HG03442 (cell line): ENCODE results near the gene CDK10.
A peak's percentile ranks its signal among the peaks of the same experiment; 100 is the strongest.

ENCODE experiments used
- ATAC-seq: cut with Tn5 transposase; IDR thresholded peaks from one replicate; pipeline ENCODE4 v1.9.1; 2021; ENCODE audit warnings: mild to moderate bottlenecking, moderate library complexity; ENCODE audit not compliant: unreplicated experiment

The CDK10 gene

GRCh38 chr16:89710709-89711564 lies 24.4 kb downstream of the CDK10 start:
- no peak for ATAC-seq

DNA sequence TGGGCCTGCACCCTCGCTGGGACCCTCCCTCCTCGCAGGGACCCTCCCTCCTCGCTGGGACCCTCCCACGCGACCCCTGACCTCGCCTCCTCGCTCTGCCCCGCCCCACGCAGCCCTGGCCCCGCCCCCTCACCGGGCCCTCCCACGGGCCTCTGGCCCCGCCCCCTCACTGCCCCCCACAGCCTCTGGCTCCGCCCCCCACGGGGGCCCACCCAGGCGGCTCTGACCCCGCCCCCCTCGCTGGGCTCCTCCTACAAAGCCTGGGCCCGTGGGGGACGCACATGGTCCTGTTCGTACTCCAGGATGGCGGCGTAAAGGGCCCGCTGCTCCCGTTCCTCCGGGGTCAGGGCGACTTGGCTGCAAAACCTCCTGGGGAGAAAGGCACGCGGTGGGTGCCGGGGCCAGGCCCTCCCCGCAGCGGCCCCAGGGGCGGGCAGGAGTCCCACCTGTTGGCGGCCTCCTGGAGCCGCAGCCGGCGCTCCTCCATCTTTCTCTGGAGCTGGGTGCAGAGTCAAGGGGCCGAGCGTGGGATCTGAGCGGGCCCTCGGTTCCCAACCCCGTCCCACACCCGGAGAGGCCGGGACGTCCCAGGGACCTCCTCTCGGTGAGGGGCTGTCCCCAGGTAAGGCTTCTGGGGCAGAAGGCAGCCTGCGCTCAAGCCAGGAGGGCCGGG lies 25.2 kb downstream of the CDK10 start:
- ATAC-seq = peak; percentile 54

DNA sequence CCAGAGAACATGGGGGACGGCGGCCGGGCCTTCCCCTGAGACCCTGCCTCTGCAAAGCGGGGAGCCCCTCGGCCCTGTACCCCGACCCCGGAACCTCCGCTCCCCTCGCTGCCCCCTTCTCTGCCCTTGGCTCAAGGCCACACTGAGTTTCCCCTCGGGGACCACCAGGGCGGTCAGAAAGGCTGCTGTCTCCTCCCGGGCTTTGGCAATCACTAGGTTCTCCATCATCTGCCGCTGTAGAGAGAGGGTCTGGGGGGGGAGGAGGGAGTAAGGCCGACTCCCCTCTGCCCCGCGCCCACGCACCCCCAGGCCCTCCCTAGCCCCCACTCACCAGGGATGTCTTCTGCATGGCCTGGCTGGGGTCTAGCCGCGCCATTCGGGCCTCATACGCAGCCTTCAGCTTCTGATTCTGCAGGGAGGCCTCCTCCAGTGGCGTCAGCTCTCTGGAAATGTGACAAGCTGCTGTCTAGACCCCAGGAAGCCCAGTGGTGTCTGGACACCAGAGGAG lies 25.8 kb downstream of the CDK10 start:
- no peak for ATAC-seq

DNA sequence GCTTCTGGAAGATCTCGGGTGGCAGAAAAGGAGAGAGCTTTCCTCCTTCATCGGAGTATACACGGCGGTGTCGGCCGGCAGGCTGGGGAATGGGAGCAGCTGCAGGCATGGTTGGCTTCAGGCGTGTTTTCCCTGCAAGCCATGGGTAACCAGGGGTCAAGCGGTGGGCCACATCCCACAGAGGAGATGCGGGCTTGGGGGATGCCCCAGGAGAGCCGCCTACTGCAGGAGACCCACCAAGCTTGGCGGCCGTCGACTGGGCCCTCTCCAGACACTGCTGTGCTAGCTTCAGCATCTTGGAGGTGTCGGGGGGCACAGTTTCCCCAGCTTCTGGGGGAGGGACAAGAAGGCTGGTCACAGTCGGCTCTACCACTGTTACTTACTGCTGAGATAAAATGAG lies 30.0 kb downstream of the CDK10 start:
- ATAC-seq = no peak

DNA sequence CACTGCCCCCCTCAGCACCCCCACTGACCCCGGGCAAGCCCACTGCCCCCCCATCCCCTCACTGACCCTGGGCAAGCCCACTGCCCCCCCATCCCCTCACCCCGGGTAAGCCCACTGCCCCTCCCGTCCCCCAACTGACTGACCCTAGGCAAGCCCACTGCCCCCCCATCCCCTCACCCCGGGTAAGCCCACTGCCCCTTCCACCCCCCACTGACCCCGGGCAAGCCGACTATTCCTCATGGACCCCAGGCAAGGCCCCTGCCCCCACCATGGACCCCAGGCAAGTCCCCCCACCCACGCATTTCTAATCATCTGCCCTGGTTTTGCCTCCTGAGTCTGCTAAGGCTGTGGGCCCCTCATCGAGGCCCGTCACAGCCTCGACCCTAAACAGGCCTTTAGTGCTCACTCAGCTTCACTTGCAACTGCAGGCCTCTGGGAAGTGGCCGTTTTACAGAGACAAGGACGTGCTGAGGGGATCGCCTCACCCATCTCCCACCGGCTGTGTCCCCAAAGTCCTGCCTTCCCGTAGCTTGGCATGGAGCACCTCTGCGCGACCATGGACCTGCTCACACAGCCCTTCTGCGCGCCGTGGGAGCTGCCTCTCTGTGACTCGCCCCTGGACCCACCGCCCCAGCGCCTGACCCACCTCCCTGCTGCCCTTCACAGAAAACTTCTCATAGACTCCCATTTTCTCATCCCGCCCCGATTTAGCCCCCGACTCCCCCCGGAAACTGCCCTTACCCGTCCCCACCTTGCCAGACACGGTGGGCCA lies 30.6 kb downstream of the CDK10 start:
- no peak for ATAC-seq

DNA sequence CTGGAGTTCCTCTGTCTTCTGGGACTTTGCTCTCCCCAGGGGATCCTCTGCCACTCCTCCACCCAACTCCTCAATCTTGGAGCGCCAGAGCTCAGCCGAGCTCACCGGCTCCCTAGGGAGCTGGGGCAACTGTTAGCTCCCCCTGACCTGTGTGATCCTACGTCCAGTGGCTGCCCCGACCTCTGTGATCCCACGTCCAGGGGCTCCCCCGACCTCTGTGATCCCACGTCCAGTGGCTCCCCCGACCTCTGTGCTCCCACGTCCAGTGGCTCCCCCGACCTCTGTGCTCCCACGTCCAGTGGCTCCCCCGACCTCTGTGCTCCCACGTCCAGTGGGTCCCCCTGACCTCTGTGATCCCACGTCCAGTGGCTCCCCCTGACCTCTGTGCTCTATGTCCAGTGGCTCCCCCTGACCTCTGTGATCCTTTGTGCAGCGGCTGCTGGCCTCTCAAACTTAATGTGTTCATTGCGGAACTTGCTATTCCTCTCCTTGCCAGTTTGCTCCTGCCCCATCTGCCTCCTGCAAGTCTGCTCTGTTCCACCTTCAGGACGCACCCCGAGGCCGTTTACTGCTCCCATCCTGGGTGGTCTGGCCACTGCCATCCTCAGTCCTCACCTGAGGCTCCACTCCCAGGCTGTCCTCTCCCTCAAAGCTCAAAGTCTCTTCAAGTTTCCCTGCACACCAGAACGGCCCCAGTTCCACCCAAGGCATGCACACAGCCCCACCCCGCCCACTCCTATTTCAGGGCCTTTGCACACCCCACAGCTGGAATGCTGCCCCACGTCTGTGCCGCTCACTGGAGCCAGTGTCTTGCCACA lies 31.4 kb downstream of the CDK10 start:
- ATAC-seq = no peak

- peak; percentile 14 for ATAC-seq
These were observed 34.0 kb downstream of the CDK10 start for GRCh38 chr16:89720551-89720812.

GRCh38 chr16:89720813-89721545 lies 34.5 kb downstream of the CDK10 start, which contains the start of the genes VPS9D1 and ZNF276:
Gene VPS9D1 (minus strand): TSS chr16:89720898. CDS start chr16:89720861, 37 bp downstream.
Gene ZNF276 (plus strand): TSS chr16:89721537. CDS start chr16:89721641, 104 bp downstream.
- ATAC-seq = peak; percentile 44

DNA sequence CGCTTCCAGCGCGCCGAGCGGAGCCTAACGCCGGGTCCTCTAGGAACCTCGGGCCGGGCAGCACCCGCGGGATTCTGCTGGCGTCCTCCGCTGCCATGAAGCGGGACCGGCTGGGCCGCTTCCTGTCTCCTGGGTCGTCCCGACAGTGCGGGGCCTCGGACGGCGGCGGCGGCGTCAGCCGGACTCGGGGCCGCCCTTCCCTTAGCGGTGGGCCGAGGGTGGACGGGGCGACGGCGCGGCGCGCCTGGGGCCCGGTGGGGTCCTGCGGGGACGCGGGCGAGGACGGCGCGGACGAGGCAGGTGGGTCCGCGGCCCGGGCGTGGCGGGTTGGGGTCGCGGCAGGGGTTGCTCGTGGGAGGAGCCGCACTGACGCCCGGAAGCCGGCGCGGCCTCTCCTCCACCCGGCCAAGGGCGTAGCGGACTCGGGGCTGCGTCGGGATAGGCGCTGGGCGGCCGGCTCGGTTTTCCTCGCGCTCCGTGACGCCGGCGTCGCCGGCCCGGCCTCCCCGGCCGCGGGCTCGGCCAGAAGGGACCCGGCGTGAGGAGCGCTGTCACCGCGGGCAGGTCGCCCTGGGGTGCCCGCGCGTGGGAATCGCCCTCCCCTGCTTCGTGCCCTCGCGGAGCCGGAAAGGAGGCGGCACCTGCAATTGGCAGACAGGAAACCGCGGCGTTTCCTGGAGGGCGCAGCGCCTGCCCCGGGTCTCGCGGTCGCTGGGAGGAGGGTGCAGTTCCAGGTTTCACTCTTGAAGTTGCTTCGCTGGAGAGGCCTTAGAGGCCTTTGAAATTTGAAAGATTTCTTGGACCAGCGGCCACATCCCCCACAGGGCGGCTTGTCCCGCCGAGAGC lies 35.3 kb downstream of the CDK10 start:
- ATAC-seq = peak; percentile 25

DNA sequence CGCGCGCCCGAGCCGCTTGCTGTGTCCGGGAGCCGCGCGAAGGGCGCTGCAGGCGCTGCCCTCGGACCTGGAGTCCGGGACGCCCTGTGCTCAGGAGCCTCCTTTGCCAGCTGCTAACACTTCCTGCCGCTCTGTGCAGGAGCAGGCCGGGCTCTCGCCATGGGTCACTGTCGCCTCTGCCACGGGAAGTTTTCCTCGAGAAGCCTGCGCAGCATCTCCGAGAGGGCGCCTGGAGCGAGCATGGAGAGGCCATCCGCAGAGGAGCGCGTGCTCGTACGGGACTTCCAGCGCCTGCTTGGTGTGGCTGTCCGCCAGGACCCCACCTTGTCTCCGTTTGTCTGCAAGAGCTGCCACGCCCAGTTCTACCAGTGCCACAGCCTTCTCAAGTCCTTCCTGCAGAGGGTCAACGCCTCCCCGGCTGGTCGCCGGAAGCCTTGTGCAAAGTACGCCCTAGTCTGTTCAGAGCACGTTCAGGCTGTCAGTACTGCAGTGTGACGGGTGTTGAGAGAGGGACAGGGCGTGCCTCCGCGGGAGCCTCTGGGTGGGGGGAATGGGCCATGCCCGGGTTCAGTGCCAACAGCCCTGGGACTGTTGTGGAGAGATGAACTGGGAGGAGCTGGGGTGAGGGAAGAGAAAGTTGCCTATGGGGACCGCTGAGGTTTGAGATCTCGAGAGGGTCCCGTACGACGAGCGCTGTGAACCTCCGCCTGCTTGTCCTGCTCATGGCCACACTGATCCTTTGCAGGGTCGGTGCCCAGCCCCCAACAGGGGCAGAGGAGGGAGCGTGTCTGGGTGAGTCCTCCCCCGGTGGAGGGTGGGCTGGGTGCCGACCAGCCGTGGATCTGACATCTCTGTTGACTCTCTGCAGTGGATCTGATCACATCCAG lies 36.1 kb downstream of the CDK10 start:
- ATAC-seq = peak; percentile 6

- no peak for ATAC-seq
These were observed 37.1 kb downstream of the CDK10 start for GRCh38 chr16:89723279-89724250.

DNA sequence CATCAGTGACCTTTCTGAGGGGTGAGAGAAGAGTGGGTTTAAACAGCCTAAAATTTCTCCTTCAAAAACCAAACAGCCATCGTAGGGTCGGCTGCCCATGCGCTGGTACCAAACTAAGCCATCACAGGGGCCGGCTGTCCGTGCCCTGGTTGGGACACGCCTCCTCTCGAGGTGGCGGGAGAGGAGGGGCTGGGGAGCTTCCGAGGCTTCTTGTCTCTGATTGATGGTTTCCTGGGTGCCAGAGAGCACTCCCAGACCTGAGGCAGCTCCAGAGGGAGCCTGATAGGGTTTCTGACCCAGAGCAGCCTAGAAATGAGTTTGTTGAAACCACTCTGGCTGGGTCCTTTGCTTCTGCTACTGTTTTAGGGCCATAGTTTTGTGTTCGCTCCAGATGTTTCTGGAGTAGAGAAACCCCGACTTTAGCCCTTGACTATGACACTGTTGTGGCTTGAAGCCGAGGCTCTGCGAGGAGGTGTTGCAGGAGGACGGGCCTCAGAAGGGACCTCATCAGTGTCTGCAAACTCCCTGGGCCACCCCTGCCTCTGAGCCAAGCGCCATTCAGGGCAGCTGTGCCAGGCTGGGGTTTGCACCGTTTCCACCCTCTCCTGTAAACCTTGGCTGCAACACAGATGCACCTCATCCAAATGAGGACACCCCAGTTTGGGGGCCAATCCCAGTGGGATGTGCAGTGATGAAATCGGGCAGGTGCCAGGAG lies 41.1 kb downstream of the CDK10 start:
- ATAC-seq = no peak

DNA sequence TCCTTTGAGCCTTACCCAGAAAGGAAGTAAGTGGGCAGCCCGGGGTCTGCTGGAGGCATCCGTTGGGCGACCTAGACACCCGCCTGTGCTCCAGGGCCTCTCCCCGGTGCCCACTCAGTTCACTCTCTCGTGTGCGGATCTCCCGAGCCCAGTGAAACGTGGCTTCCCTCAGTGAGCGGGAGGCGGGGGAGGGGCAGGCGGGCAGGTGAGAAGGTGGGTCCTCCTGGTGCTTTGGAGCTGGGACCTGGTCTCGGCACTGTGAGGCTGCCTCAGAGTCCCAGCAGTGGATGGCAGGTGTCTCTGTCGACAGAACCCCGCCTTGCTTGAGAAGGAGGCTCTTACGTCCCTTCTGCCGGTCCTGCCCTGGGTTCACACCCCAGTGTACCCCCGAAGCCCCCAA lies 42.8 kb downstream of the CDK10 start:
- ATAC-seq = no peak

- no peak for ATAC-seq
These were observed 43.5 kb downstream of the CDK10 start for GRCh38 chr16:89729863-89730593.

- ATAC-seq = no peak
These were observed 44.2 kb downstream of the CDK10 start for GRCh38 chr16:89730610-89731234.
